GM12878 (cell line): ENCODE results near the gene SGMS1.
"Not testable (repeated sequence)": the region's sequence is repeated elsewhere in the genome, so short reads cannot be mapped to it uniquely, and the experiment has no call there.

Source experiments
- EZH2 ChIP-seq: IDR thresholded peaks from 2 replicates; pipeline ENCODE4 v1.6.1; 2012; ENCODE audit warnings: low read depth, mild to moderate bottlenecking, control low read depth, inconsistent platforms, low read length, borderline replicate concordance; ENCODE audit not compliant: control insufficient read depth
- KLF5 ChIP-seq: fragments of 450-650 bp; IDR thresholded peaks from 2 replicates; pipeline ENCODE4 v1.6.1; 2014; ENCODE audit warnings: mild to moderate bottlenecking; ENCODE audit not compliant: partially characterized antibody
- MTA2 ChIP-seq: fragments of 450-650 bp; IDR thresholded peaks from 2 replicates; pipeline ENCODE4 v1.6.1; 2016; ENCODE audit warnings: low read depth, mild to moderate bottlenecking, moderate library complexity
- POLR2A ChIP-seq: IDR thresholded peaks from 2 replicates; pipeline ENCODE4 v1.6.1; 2011; ENCODE audit warnings: low read depth, mild to moderate bottlenecking, low read length
- SMAD5 ChIP-seq: IDR thresholded peaks from 2 replicates; pipeline ENCODE4 v1.6.1; 2016; ENCODE audit warnings: antibody characterized with exemption, low read depth
- SP1 ChIP-seq: IDR thresholded peaks from one replicate; pipeline ENCODE4 v1.6.1; 2011; ENCODE audit warnings: low read depth, low read length
- SREBF2 ChIP-seq: IDR thresholded peaks from 2 replicates; pipeline ENCODE4 v1.6.1; 2012; ENCODE audit warnings: mild to moderate bottlenecking, low read length
- TF ChIP-seq, protein P1 (sequence below): IDR thresholded peaks from 2 replicates; pipeline ENCODE4 v1.6.1; 2012; ENCODE audit warnings: low read depth, low read length, improper control_type of control experiment
- TF ChIP-seq, protein P2 (sequence below), 3 experiments: IDR thresholded peaks in 2 of 3; conservative IDR thresholded peaks in 1 of 3; 2 replicates each; pipeline ENCODE4 v1.5.1; 2011; ENCODE audit warnings: low read depth in 3 of 3, low read length in 3 of 3, mild to moderate bottlenecking in 3 of 3, control low read depth in 2 of 3, moderate library complexity in 2 of 3, inconsistent platforms in 1 of 3, mixed read lengths in 1 of 3; ENCODE audit not compliant: control insufficient read depth in 2 of 3, insufficient read depth in 1 of 3; ENCODE audit errors: extremely low read depth in 1 of 3
- TF ChIP-seq, protein P3 (sequence below): fragments of 450-650 bp; IDR thresholded peaks from 2 replicates; pipeline ENCODE4 v1.6.1; 2017; ENCODE audit warnings: mild to moderate bottlenecking, moderate library complexity
- TF ChIP-seq, protein P4 (sequence below): IDR thresholded peaks from 2 replicates; pipeline ENCODE4 v1.6.1; 2011; ENCODE audit warnings: borderline replicate concordance, low read depth, mild to moderate bottlenecking, moderate library complexity, low read length; ENCODE audit not compliant: insufficient read depth, poor library complexity, severe bottlenecking

GRCh38 chr10:50659016-50659864 is 35.5 kb upstream of the SGMS1 start:
- TF ChIP-seq SREBF2, POLR2A, SP1, KLF5, SMAD5, EZH2, MTA2: not testable (repeated sequence)
- TF ChIP-seq, protein P1, sequence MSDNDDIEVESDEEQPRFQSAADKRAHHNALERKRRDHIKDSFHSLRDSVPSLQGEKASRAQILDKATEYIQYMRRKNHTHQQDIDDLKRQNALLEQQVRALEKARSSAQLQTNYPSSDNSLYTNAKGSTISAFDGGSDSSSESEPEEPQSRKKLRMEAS = not testable (repeated sequence)
- TF ChIP-seq, protein P2, sequence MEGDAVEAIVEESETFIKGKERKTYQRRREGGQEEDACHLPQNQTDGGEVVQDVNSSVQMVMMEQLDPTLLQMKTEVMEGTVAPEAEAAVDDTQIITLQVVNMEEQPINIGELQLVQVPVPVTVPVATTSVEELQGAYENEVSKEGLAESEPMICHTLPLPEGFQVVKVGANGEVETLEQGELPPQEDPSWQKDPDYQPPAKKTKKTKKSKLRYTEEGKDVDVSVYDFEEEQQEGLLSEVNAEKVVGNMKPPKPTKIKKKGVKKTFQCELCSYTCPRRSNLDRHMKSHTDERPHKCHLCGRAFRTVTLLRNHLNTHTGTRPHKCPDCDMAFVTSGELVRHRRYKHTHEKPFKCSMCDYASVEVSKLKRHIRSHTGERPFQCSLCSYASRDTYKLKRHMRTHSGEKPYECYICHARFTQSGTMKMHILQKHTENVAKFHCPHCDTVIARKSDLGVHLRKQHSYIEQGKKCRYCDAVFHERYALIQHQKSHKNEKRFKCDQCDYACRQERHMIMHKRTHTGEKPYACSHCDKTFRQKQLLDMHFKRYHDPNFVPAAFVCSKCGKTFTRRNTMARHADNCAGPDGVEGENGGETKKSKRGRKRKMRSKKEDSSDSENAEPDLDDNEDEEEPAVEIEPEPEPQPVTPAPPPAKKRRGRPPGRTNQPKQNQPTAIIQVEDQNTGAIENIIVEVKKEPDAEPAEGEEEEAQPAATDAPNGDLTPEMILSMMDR (IDR thresholded peaks at IDR 0.05 in 2 of 3, conservative IDR thresholded peaks at IDR 0.05 in 1 of 3; ENCODE audit: control insufficient read depth in 2 of 3, extremely low read depth in 1 of 3, insufficient read depth in 1 of 3, low read depth in 3 of 3, low read length in 3 of 3) = not testable (repeated sequence)
- TF ChIP-seq, protein P3, sequence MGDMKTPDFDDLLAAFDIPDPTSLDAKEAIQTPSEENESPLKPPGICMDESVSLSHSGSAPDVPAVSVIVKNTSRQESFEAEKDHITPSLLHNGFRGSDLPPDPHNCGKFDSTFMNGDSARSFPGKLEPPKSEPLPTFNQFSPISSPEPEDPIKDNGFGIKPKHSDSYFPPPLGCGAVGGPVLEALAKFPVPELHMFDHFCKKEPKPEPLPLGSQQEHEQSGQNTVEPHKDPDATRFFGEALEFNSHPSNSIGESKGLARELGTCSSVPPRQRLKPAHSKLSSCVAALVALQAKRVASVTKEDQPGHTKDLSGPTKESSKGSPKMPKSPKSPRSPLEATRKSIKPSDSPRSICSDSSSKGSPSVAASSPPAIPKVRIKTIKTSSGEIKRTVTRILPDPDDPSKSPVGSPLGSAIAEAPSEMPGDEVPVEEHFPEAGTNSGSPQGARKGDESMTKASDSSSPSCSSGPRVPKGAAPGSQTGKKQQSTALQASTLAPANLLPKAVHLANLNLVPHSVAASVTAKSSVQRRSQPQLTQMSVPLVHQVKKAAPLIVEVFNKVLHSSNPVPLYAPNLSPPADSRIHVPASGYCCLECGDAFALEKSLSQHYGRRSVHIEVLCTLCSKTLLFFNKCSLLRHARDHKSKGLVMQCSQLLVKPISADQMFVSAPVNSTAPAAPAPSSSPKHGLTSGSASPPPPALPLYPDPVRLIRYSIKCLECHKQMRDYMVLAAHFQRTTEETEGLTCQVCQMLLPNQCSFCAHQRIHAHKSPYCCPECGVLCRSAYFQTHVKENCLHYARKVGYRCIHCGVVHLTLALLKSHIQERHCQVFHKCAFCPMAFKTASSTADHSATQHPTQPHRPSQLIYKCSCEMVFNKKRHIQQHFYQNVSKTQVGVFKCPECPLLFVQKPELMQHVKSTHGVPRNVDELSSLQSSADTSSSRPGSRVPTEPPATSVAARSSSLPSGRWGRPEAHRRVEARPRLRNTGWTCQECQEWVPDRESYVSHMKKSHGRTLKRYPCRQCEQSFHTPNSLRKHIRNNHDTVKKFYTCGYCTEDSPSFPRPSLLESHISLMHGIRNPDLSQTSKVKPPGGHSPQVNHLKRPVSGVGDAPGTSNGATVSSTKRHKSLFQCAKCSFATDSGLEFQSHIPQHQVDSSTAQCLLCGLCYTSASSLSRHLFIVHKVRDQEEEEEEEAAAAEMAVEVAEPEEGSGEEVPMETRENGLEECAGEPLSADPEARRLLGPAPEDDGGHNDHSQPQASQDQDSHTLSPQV = not testable (repeated sequence)
- TF ChIP-seq, protein P4, sequence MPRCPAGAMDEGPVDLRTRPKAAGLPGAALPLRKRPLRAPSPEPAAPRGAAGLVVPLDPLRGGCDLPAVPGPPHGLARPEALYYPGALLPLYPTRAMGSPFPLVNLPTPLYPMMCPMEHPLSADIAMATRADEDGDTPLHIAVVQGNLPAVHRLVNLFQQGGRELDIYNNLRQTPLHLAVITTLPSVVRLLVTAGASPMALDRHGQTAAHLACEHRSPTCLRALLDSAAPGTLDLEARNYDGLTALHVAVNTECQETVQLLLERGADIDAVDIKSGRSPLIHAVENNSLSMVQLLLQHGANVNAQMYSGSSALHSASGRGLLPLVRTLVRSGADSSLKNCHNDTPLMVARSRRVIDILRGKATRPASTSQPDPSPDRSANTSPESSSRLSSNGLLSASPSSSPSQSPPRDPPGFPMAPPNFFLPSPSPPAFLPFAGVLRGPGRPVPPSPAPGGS = not testable (repeated sequence)
